Natural killer cell treated with Interleukin-12 subunit alpha and Interleukin-12 subunit beta and Interleukin-15 and Interleukin-18, amount 100 ng/mL, for 72 hours (primary cell): ENCODE results near the gene ZNF268. TPM values are rescaled to one million over a fixed set of nuclear protein-coding genes. Genes with fewer than 3 reads are reported as not detected.

Source experiments
- ATAC-seq, 2 donors: fragments of 150-1000 bp; cut with Tn5 transposase in 1 of 2; sonication (Bioruptor Pico), chemical (Tn5 transposase) in 1 of 2; 2 replicates each; pipeline ENCODE4 v1.10.0; 2021
- DNase-seq: peaks from one replicate; pipeline ENCODE4 v3.0.0; 2022; ENCODE audit warnings: low spot score
- H3K27ac Mint-ChIP-seq, 2 donors: 1 replicate in 1 of 2; 2 replicates in 1 of 2; pipeline ENCODE4 v1.8.0; 2022; ENCODE audit warnings: mixed read lengths in 2 of 2, mild to moderate bottlenecking in 1 of 2, moderate library complexity in 1 of 2
- H3K27me3 Mint-ChIP-seq, 2 donors: 1 replicate in 1 of 2; 2 replicates in 1 of 2; pipeline ENCODE4 v1.8.0; 2022; ENCODE audit warnings: mixed read lengths in 2 of 2
- H3K36me3 Mint-ChIP-seq: one replicate; pipeline ENCODE4 v1.8.0; 2022; ENCODE audit warnings: mixed read lengths
- H3K4me1 Mint-ChIP-seq, 2 donors: 1 replicate in 1 of 2; 2 replicates in 1 of 2; pipeline ENCODE4 v1.8.0; 2022; ENCODE audit warnings: low read depth in 2 of 2, mixed read lengths in 2 of 2, mild to moderate bottlenecking in 1 of 2
- H3K4me3 Mint-ChIP-seq: one replicate; pipeline ENCODE4 v1.8.0; 2022; ENCODE audit warnings: mixed read lengths
- H3K9me3 Mint-ChIP-seq: 2 replicates; pipeline ENCODE4 v1.8.0; 2022; ENCODE audit warnings: mixed read lengths
- total RNA-seq, 2 donors: library from RNA; stranded (reverse); gene quantifications; one replicate each; pipeline ENCODE4 v1.2.3, GENCODE V29; 2022

The ZNF268 gene
- total RNA-seq, 2 donors from 2014 or later: 18.9 to 23.5 TPM

DNA sequence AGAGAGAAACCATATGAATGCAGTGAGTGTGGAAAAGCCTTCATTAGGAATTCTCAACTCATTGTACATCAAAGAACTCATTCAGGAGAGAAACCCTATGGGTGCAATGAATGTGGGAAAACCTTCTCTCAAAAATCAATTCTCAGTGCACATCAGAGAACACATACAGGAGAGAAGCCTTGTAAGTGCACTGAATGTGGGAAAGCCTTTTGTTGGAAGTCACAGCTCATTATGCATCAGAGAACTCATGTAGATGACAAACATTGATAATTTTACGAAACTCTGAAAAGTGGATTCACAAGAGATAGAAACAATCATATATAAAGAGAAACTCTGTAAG, 22.9 kb downstream of the ZNF268 start:
- ATAC-seq: no peak
- DNase-seq: no peak
- Mint-ChIP-seq H3K27me3 (no peaks in the 10 kb centered on the region), H3K4me1 (no peaks in the 10 kb centered on the region), H3K9me3 (peaks cover 32% of the 10 kb centered on the region), H3K27ac (no peak overlapping the region), H3K36me3 (peaks cover 76% of the 10 kb centered on the region), H3K4me3 (no peak overlapping the region)

DNA sequence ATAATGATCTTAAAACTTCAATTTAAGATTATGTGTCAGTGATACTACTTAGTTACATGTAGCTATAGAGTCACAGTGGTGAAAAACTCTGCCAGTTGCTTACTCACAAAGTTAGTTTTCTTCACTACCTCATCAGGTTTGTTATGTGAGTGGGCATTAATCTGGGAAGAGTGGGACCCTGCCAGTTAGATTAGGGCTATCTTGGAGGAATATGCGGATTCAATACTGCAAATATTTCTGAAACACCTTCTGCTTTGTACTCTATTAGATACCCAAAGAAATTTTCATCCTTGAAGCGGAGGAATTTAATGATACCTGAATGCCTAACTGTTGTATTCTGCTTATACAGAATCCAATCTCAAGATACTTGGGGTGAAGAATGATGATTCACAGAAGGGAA, 25.1 kb downstream of the ZNF268 start:
- peaks cover 20% of the 10 kb centered on the region for H3K9me3 Mint-ChIP-seq
- H3K27me3 Mint-ChIP-seq: no peaks in the 10 kb centered on the region
- H3K4me3 Mint-ChIP-seq: no peak overlapping the region
- H3K36me3 Mint-ChIP-seq: peaks cover 59% of the 10 kb centered on the region
- no peak overlapping the region for H3K27ac Mint-ChIP-seq
- DNase-seq: no peak
- H3K4me1 Mint-ChIP-seq: no peaks in the 10 kb centered on the region
- ATAC-seq: no peak

DNA sequence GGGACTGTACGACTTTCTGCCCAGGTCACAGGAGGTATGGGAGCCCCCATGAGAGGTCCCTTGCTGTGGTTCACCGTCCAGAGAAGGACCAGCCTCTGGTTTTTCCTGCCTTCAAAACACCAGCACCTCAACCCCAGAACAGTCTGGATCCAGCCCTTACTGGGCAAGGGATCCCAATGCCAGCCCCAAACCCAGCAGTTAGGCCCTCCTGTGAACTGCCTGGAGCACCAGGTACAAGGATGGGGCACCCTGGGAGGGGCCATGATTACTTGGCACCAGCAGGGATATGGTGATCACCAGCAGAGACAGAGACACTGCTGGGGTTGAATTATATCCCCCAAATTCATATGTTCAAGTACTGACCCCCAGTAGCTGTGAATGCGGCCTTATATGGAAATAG, 34.4 kb downstream of the ZNF268 start:
- peaks cover 31% of the 10 kb centered on the region for H3K36me3 Mint-ChIP-seq
- DNase-seq: no peak
- H3K4me1 Mint-ChIP-seq: no peaks in the 10 kb centered on the region
- no peaks in the 10 kb centered on the region for H3K27me3 Mint-ChIP-seq
- peaks cover 22% of the 10 kb centered on the region for H3K9me3 Mint-ChIP-seq
- H3K4me3 Mint-ChIP-seq: no peak overlapping the region
- no peak overlapping the region for H3K27ac Mint-ChIP-seq
- no peak for ATAC-seq

DNA sequence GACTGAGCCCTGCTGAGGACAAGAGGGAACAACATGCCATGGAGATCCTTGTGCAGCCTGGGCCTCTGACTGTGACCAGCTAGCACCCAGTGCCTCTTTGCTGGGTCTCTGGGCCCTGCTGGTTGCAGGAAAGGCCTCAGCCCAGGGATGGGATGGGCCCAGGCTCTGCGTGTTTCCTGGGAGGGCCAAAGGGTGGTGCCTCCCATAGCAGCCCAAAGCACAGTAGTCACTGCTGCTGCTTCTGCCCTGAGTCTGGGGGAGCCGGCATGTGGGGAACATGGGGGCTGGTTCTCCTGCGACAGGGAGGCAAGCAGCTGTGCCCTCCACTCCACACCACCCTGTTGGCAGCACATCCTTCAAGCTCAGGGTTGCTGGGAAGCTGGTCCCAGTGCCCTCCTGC, 35.9 kb downstream of the ZNF268 start:
- Mint-ChIP-seq H3K9me3 (peaks cover 17% of the 10 kb centered on the region), H3K27me3 (no peaks in the 10 kb centered on the region), H3K4me3 (no peak overlapping the region), H3K27ac (no peak overlapping the region), H3K36me3 (peaks cover 25% of the 10 kb centered on the region), H3K4me1 (no peaks in the 10 kb centered on the region)
- DNase-seq: no peak
- no peak for ATAC-seq

DNA sequence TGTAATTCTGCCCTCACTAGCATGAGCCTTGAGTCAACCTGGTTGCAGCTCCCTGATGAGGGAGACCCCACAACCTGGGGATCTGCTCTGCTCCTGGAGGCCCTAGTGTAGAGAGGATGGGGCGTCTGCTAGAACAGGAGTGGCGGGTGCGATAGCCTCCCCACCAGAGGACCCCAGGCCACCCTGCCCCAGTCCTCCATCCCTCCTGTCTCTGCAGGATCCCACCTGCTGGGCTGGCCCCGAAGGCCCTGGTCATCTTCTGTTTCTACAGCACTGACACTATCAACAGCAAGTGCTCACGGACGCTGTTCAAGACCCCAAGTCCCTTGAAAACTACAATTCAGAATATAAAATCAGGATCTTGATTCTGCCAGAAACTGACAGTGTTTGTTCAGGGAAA, 39.2 kb downstream of the ZNF268 start:
- Mint-ChIP-seq H3K27ac (no peak overlapping the region), H3K36me3 (peaks cover 10% of the 10 kb centered on the region), H3K9me3 (peaks cover 14% of the 10 kb centered on the region), H3K4me1 (no peaks in the 10 kb centered on the region), H3K27me3 (no peaks in the 10 kb centered on the region), H3K4me3 (no peak overlapping the region)
- DNase-seq: no peak
- no peak for ATAC-seq

DNA sequence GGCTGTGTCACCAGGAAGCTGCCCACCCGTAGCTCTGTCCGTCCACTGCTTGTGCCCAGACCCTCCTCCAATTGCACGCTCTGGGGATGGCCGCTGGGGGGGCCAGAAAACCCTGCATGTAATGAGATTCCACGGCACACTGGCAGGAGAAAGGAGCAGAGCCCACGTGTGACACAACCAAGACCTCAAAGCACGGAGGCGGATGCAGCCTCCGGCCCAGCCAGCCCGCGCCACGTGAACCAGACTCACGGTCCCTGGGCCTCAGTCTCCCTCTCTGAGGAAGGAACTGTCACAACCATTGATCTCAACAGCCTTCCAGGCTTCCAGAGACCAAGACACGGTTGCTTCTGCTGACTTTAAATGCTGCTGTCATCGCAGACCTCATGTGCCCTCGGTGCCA, 39.9 kb downstream of the ZNF268 start:
- DNase-seq: no peak
- H3K27ac Mint-ChIP-seq: no peak overlapping the region
- no peaks in the 10 kb centered on the region for H3K4me1 Mint-ChIP-seq
- H3K4me3 Mint-ChIP-seq: no peak overlapping the region
- peaks cover 14% of the 10 kb centered on the region for H3K9me3 Mint-ChIP-seq
- peaks cover 10% of the 10 kb centered on the region for H3K36me3 Mint-ChIP-seq
- H3K27me3 Mint-ChIP-seq: no peaks in the 10 kb centered on the region
- ATAC-seq: no peak

DNA sequence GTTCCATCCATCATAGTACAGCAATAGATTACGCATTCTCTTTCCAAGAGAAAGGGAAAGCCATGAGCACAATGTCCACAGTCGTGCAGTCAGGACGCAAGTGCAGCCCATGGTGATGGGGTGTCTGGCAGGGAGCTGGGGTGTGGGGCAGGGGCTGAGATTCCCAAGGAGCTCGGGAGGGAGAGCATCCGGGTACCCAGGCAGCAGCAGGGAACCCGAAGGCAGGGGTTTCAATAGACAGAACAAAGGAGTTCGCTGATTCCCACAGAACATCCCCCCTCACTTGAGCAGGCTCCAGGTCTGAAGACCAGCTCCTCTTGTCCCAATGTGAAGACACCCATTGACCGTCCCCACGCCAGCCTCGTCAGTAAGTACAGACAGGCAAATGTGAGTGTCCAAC, 40.9 kb downstream of the ZNF268 start:
- H3K27ac Mint-ChIP-seq: no peak overlapping the region

DNA sequence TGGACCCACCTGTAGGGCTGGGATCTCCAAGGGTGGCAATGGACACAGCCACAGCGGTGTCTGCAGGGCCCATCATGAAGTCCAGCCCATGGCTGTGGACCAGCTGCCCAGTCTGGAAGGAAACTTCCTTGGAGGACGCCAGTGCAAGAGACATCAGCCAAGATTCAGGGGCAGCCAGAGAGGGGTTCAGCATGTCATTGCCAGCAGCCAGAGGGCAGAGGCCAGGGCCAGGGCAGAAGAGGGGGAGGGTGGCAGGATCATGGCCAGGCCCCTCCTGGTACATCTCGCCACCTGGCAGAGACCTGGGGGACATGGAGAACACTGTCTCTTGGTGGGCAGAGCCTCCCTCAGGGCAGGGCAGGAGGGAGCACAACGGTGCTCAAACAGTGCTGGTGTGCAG, 44.2 kb downstream of the ZNF268 start:
- H3K27me3 Mint-ChIP-seq: no peaks in the 10 kb centered on the region
- H3K36me3 Mint-ChIP-seq: peaks cover 16% of the 10 kb centered on the region
- peaks cover 20% of the 10 kb centered on the region for H3K9me3 Mint-ChIP-seq
- no peak overlapping the region for H3K4me3 Mint-ChIP-seq
- no peak overlapping the region for H3K27ac Mint-ChIP-seq
- no peak for DNase-seq
- peak in 1 of 2 donors; percentile 29 for ATAC-seq
- H3K4me1 Mint-ChIP-seq: peaks cover 0 to 5% of the 10 kb centered on the region in 2 donors

More for the DNA sequence above, 40.9 kb downstream of the ZNF268 start:
- H3K36me3 Mint-ChIP-seq: peaks cover 10% of the 10 kb centered on the region
- peaks cover 14% of the 10 kb centered on the region for H3K9me3 Mint-ChIP-seq
- DNase-seq (no peak), ATAC-seq (no peak)
- no peaks in the 10 kb centered on the region for H3K27me3 Mint-ChIP-seq
- H3K4me1 Mint-ChIP-seq: no peaks in the 10 kb centered on the region
- H3K4me3 Mint-ChIP-seq: no peak overlapping the region

DNA sequence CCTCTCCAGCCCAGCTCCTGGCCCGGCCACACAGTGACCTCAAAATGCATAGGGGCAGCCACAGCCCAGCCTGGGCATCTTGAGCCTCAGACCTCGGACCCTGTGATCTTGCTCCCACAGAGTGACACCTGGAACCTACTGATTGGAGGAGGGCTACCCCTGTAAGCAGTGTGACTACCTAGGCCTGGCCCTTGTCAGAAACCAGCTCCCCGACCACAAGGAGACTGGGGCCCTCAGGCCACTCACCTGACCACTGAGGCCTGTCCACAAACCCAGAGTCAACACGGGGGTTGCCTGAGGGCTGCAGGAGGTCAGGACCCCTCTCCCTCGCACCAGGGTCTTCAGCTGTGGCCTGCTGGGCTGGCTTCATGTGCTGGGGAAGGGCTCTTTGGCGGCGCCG, 45.4 kb downstream of the ZNF268 start:
- ATAC-seq: peak in 1 of 2 donors; percentile 15
- Mint-ChIP-seq H3K4me3 (no peak overlapping the region), H3K27ac (no peak overlapping the region), H3K4me1 (peaks cover 0 to 5% of the 10 kb centered on the region in 2 donors), H3K9me3 (peaks cover 20% of the 10 kb centered on the region), H3K27me3 (no peaks in the 10 kb centered on the region), H3K36me3 (peaks cover 16% of the 10 kb centered on the region)
- no peak for DNase-seq

DNA sequence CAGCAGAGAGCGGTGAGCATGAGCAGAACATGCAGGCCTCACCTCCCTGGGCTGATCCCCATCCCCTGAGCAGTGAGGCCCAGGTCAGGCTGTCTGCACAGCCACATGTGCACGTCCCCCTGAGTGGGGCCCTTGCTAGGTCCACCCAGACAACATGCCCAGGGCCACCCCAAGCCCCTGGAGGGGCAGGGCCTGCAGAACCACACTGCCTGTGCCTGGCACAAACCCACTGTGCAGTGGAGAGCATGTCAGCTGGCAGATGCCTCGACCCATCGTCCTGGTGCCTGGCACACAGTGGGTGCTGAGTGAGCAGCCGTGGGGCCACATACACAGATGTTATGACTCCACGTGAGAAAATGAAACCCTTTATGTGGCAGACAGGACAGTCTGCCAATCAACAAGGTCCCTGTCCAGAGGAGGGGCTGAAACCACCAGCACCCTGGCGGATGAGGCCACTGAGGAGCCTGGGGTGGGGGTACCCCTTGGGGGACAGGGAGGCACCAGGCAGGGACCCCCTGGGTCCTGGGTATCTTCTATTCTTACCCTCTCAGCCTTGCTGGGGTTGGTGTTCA, 46.1 kb downstream of the ZNF268 start:
- peaks cover 0 to 5% of the 10 kb centered on the region in 2 donors for H3K4me1 Mint-ChIP-seq
- H3K4me3 Mint-ChIP-seq: no peak overlapping the region
- peaks cover 16% of the 10 kb centered on the region for H3K36me3 Mint-ChIP-seq
- H3K9me3 Mint-ChIP-seq: peaks cover 20% of the 10 kb centered on the region
- peak in 1 of 2 donors; percentile 31 for ATAC-seq
- H3K27ac Mint-ChIP-seq: no peak overlapping the region
- no peaks in the 10 kb centered on the region for H3K27me3 Mint-ChIP-seq
- no peak for DNase-seq

DNA sequence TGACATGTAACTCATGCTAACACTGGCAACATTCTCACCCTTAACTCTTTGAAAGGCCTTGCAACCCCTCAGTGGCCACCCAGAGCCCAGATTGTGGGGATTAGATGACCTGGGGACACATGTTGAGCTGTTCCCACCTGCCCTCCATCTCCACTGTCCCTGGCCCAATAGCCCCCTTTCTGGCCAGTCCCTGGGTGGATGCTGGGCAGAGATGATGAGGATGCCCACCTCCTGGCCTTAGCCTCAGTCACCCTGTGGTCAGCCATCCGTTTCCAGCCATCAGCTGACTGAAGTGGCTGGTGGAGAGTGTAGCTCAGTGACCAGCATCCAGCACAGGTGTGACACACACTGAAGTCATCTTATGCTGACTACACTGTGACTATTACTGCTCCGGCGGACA, 49.7 kb downstream of the ZNF268 start:
- peaks cover 26% of the 10 kb centered on the region for H3K9me3 Mint-ChIP-seq
- ATAC-seq: no peak
- H3K36me3 Mint-ChIP-seq: peaks cover 16% of the 10 kb centered on the region

DNA sequence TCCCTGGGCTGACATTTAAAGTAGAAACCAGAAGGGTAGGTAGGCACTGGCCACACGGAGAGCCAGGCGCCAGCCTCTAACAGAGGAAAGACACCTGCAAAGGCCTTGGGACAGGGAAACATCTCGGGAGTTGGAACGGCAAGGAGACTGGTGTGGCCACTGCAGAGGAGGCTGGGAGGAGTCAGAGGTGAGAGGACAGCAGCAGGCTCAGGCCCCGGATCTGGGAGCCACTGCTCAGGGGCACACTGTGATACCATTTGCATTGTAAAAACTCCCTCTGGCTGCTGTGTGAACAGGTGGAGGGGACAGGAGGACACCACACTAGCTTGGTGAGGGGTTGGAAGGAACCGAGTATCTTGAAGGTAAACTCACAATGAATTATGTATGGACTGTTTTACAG, 51.7 kb downstream of the ZNF268 start:
- Mint-ChIP-seq H3K4me3 (no peak overlapping the region), H3K36me3 (peaks cover 16% of the 10 kb centered on the region), H3K4me1 (peaks cover 0 to 5% of the 10 kb centered on the region in 2 donors), H3K27me3 (no peaks in the 10 kb centered on the region), H3K27ac (no peak overlapping the region), H3K9me3 (peaks cover 26% of the 10 kb centered on the region)
- DNase-seq: no peak
- ATAC-seq: no peak

More for the DNA sequence above, 49.7 kb downstream of the ZNF268 start:
- Mint-ChIP-seq H3K27me3 (no peaks in the 10 kb centered on the region), H3K4me1 (peaks cover 0 to 5% of the 10 kb centered on the region in 2 donors), H3K27ac (no peak overlapping the region), H3K4me3 (no peak overlapping the region)
- DNase-seq: no peak

DNA sequence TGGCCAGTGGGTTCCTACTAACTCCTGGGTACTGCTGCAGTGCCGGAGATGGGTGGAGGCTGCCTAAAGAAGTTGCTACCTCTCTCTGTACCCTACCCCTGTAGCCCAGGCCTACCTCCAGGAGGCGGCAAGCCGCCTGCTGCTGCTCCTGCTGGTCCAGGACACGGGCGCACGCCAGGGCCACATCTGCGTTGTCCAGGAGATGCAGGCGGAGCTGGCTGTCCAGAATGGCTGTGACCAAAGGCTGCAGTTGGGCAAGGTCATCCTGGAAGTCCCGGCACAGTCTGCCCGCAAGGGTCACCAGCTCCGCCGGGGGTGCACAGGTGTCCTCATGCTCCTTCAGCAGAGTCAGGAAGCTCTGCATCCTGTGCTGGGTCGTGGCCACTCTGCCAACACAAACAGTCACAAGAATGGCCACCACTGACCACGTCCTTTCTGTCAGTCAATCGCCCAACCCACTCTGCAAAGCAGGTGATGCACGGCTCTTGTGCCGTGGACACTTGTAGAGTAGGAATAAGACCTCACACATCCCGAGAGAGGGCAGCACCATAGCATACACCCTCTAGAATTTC, 52.8 kb downstream of the ZNF268 start:
- Mint-ChIP-seq H3K4me3 (no peak overlapping the region), H3K27me3 (no peaks in the 10 kb centered on the region), H3K9me3 (peaks cover 19% of the 10 kb centered on the region), H3K36me3 (peaks cover 10% of the 10 kb centered on the region), H3K4me1 (peaks cover 0 to 5% of the 10 kb centered on the region in 2 donors), H3K27ac (no peak overlapping the region)
- ATAC-seq (no peak), DNase-seq (no peak)

DNA sequence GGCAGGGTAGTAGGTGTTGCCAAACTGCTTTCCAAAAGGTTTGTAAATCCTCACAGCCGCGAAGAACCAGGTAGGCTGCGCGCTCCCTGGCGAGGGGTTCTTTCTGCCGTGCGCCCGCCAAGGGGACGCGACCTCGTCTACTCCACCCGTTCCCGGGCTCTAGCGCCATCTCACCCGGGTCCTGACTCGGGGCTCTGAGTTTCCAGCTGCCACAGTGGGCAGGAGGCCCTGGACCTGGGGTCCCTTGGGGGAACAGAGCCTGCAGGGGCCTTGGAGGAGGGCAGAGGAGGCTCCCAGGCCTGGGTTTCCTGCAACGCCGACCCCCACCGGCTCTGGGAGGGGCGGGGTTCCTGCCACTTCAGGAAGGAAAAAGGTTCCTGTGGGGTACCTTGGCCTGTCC, 53.7 kb downstream of the ZNF268 start:
- peaks cover 17% of the 10 kb centered on the region for H3K9me3 Mint-ChIP-seq

More for the DNA sequence above, 53.7 kb downstream of the ZNF268 start:
- DNase-seq (no peak), ATAC-seq (no peak)
- Mint-ChIP-seq H3K36me3 (peaks cover 9% of the 10 kb centered on the region), H3K4me1 (no peaks in the 10 kb centered on the region), H3K4me3 (no peak overlapping the region), H3K27ac (no peak overlapping the region), H3K27me3 (no peaks in the 10 kb centered on the region)
